SIG-M5 (cell line): Measurements from ENCODE around the gene GSTK1.
"Not testable (repeated sequence)": the region's sequence is repeated elsewhere in the genome, so short reads cannot be mapped to it uniquely, and the experiment has no call there.

ENCODE experiments used
- DNase-seq: peaks from one replicate; lab custom pipeline; 2025; lab: John Stamatoyannopoulos, UW

Gene GSTK1

DNA sequence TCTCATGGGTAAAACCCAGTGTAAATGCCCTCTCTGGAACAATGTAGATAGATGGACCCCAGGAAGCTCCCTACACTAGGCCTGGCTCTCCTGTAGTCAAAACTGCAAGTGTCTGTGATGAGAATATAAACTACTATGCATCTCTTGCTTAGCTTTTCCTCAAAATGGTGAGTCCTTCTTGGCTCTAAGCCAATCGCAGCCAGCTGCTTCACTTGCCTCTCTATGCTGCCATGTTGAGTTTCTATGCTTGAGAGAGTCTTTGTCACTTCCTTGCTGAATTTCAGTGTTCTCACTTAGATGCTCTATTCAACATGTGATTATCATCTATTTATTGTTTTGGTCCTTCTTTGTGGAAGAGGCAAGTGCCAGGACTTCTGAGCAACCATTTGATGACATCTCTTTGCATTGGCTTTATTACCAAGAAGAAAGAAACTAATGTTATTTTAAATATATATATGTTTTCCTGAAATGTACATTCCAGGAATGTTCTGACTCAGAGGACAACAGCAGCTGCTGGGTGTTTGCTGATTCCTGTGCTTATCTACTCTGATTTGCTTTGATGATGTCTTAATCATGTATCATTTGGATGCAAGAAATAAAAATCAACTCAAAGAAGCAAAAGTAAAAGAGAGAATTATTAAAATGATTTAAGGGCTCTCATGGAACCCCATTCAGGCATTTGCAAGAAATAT lies 24.8 kb upstream of the GSTK1 start:
- DNase-seq = no peak

DNA sequence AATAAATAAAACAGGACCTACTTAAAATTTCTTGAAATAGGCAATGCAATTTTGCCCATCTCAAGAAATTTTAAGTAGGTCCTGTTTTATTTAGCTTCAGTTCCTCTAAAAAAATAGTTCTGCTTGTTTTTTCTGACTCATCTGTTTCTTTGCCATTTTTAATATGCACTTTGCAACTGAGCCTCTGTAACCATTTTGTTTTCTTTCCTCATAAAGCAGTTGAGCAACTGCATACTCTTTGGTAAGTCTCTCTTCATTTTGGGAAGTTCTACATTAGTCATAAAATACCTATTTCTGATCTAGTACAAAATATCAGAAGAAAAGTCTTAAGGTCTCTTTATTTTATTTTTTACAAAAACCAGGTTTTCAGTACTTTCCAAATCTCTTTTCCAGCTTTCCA lies 23.4 kb upstream of the GSTK1 start:
- peak; percentile 86 for DNase-seq

DNA sequence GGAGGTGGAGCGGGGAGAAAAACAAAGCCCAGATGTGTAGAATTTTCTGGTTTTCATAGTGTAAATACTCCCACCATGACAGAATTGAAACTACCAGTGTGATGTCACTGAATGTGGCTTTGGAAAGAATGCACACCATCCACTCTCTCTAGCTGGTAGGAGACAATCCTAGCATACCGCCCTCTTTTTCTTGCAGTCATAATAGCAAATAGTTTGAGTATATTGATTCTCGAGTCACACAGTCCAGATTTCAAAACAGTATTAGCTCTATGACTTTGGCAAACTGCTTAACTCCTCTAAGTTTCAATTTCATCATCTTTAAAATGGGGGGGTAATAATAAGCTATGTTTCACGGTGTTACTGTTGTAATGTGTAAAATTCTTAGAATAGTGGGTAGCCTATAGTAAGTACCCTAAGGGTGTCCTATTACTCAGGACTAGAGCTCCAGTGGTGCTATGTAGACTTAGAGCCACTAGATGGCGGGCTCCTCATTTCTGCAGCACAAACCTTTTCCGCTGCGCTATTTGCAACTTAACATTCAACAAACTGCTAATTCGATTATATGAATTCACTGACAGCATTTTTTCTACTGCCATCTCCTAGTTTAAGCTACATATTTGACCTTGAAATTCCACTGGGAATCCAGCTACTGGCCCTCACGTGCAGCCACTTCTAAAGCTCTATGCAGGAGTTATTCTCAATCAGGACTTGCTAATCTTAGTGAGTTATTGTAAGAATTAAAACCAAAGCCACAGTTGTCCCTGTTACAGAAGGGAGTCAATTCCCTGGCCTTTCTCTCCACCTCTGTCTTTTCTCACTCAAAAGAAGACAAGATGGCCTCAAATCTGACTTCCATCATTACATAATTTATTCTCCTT lies 22.7 kb upstream of the GSTK1 start:
- peak; percentile 69 for DNase-seq

DNA sequence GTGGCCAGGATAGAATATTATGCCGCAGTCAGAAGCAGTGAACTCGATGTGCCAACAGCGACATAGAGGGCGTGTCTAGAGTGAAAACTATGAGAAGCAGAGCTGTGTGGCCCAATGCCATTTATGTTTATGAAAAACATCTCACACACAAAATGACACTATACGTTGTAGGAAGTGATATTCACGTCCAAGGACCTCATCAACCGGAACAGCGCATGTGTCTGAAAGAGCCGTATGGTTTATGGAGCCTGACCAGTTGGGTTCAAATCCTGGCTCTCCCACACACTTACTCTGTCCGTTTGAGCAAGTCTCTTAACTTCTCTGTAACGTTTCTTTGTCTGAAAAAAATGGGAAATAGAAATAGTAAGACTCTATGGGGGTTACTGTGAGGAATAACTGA lies 20.9 kb upstream of the GSTK1 start:
- no peak for DNase-seq

- no peak for DNase-seq
Observed at GRCh38 chr7:143243111-143243510, 20.1 kb upstream of the GSTK1 start.

DNA sequence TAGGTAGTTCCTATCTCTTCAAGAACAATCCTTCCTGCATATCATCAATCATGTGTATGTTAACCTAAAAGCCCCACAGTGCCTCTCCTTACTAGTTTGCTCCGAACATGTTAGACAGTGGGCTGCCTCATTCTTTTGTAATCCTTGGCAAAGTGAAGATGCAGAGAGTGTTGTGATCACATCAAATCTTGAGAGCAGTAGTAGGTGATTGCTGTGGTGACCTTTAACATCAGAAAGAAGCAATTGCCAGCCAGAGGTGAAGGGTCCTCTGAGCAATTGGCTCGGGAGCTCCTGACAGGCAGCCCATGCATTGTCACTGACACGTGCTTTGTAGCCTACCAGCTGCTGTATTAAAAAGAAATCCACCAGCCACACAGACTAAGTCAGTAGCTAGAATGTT lies 19.6 kb upstream of the GSTK1 start:
- DNase-seq = no peak

GRCh38 chr7:143244321-143244720 lies 18.9 kb upstream of the GSTK1 start:
- no peak for DNase-seq

GRCh38 chr7:143245123-143245522 lies 18.1 kb upstream of the GSTK1 start:
- DNase-seq = no peak

GRCh38 chr7:143247372-143247771 lies 15.9 kb upstream of the GSTK1 start:
- DNase-seq = no peak

DNA sequence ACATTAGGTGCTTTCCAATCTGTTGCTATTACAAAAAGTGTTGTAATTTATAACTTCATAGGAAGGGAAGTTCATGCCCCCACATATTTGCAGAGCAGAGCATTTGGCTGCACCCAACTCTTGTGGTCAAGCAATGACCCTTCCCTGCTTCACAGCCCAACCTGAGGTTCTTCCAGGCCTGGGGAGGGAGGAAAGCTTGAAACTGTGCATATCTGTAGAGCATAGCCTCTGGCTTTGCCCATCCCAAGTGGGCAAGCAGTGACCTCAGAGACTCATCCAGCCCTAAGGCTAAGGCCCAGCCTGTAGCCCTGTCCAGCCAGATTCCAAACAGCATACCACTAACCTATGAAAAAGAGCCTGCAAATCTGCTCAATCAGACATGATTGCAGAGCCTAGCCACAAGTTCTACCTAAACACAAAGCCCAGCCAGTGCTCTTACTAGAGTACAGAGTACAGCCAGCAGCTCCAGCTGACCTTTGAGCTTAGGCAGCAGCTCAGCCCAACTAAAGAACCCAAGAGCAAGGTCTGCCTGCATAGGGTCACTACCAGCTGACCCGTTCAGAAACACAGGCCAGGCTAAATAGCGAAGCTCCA lies 14.4 kb upstream of the GSTK1 start:
- no peak for DNase-seq

DNA sequence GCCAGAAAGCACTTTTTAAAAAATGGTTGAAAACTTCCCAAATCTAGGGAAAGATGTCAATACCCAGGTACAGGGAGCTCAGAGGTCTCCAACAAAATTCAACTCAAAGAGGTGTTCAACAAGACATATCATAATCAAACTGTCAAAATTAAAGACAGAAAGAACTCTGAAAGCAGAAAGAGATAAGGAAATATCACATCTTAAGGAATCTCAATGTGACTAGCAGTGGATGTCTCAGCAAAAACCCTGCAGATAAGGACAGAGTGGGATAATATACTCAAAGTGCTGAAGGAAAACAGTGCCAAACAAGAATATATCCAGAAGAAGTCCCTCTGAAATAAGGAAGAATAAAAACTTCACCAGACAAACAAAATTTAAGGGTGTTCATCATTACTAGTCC lies 13.0 kb upstream of the GSTK1 start:
- no peak for DNase-seq

GRCh38 chr7:143250822-143251221 lies 12.4 kb upstream of the GSTK1 start:
- DNase-seq = no peak

- no peak for DNase-seq
Observed at GRCh38 chr7:143252006-143252405, 11.2 kb upstream of the GSTK1 start.

- DNase-seq = no peak
Observed at GRCh38 chr7:143255564-143255963, 7.7 kb upstream of the GSTK1 start.

GRCh38 chr7:143256325-143256724 lies 6.9 kb upstream of the GSTK1 start:
- no peak for DNase-seq

- DNase-seq = no peak
Observed at GRCh38 chr7:143256932-143257331, 6.3 kb upstream of the GSTK1 start.

GRCh38 chr7:143257501-143257900 lies 5.7 kb upstream of the GSTK1 start:
- DNase-seq = no peak

- no peak for DNase-seq
Observed at GRCh38 chr7:143258831-143259230, 4.4 kb upstream of the GSTK1 start.

DNA sequence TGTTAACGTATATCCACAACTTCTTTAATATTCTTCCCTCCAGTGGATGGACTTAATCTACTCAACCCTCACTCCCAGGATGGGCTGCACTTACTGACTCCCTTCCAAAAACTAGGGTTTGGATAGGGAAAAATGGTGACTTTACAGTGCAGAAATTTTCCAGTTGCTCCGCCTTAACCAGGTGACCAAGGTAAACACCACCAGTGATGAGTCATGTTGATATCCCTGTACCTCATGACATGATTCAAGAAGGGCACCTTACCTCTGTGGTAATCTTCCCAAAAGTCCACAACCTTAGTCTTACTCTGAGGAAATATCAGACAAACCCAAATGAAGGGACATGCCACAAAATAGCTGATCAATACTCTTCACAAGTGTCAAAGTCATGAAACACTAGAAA lies 3.5 kb upstream of the GSTK1 start:
- DNase-seq = no peak

- no peak for DNase-seq
Observed at GRCh38 chr7:143261901-143262300, 1.3 kb upstream of the GSTK1 start.

- DNase-seq = not testable (repeated sequence)
Observed at GRCh38 chr7:143264196-143264568, 941 bp downstream of the GSTK1 start.

DNA sequence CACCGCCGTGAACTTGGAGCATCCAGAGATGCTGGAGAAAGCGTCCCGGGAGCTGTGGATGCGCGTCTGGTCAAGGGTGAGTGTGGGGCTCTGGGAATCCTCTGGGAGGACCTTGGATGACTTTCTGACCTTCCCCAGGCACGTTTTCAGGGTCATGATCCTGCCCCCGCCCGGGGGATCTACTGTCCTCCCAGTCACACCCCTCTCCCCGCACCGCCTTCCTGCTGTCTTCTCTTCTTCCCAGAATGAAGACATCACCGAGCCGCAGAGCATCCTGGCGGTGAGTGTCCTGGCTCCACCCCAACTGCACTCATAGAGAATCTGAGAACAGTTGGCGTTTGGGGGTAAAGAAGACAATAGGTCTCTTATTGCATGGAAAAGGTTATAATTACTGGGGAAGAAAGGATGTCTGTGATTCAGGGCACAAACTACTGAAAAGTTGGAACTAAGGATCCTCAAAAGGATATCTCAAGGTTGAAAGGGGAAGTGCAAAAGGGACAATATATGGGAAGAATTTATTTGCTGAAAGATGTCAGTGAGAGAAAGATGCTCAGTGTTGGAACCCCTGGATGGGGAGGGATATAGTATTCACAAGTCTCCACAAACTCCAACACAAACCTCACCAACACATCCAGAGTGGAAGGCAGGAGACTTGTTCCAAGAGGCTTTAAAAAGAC lies 1.9 kb downstream of the GSTK1 start:
- DNase-seq = no peak

DNA sequence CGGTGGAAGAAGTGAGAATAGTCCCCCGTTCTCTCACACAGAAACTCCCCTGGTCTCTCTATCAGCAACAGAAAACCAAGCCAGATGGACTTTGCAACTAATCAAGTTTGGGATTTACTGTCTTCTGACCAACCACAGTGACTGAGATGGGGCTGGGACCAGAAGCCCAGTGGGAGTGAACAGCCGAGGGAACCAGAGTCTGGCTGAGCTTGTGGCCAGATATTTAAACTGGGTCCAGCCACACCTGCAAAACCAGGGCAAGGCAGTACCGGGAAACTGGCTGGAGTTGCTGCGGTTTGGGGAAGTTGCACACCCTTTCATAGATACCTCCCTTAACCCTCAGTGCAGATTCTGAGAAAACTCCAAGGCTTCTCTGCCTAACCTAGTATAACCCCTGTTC lies 6.0 kb downstream of the GSTK1 start:
- no peak for DNase-seq
